GM12864 (cell line): ENCODE results near the gene NYAP1.

Experiments
- DNase-seq: peaks from one replicate; pipeline ENCODE4 v3.0.0-alpha.2; 2011; ENCODE audit warnings: low read depth
- H3K4me3 ChIP-seq: 2 replicates; pipeline ENCODE4 v1.5.1; 2011; ENCODE audit warnings: mild to moderate bottlenecking, low read depth, low read length, control low read depth
- TF ChIP-seq, protein P1 (sequence below): IDR thresholded peaks from 2 replicates; pipeline ENCODE4 v1.5.1; 2011; ENCODE audit warnings: low read depth, mild to moderate bottlenecking, moderate library complexity, low read length, control low read depth, inconsistent platforms; ENCODE audit errors: missing control alignments

The NYAP1 gene

DNA sequence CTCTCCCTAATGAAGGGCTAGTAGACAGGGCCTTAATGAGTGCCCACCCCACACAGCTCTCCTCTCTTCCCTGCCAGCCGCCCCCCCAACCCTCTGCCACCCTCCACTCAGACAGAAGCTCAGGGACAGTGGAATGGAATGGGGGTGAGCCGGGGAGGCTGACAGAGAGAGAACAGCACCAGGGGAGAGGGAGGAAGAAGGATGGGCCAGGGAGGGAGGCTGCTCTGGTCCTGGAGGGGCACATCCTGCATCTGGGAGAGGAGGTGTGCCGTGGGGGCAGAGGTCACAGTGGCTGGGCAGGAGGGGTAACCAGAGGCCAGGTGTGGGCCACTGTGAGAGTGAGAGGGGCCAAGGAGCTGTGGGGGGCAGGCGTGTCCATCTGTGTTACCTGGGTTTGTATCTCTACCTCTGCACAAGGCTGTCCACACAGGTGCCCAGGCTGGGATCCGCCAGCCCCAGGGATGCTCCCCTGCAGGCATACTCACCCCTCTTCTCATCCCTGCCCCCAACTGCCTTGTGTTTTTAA is 2.4 kb downstream of the NYAP1 start:
- TF ChIP-seq, protein P1, sequence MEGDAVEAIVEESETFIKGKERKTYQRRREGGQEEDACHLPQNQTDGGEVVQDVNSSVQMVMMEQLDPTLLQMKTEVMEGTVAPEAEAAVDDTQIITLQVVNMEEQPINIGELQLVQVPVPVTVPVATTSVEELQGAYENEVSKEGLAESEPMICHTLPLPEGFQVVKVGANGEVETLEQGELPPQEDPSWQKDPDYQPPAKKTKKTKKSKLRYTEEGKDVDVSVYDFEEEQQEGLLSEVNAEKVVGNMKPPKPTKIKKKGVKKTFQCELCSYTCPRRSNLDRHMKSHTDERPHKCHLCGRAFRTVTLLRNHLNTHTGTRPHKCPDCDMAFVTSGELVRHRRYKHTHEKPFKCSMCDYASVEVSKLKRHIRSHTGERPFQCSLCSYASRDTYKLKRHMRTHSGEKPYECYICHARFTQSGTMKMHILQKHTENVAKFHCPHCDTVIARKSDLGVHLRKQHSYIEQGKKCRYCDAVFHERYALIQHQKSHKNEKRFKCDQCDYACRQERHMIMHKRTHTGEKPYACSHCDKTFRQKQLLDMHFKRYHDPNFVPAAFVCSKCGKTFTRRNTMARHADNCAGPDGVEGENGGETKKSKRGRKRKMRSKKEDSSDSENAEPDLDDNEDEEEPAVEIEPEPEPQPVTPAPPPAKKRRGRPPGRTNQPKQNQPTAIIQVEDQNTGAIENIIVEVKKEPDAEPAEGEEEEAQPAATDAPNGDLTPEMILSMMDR, result no peak
- no peak overlapping the region for H3K4me3 ChIP-seq
- DNase-seq, result no peak

DNA sequence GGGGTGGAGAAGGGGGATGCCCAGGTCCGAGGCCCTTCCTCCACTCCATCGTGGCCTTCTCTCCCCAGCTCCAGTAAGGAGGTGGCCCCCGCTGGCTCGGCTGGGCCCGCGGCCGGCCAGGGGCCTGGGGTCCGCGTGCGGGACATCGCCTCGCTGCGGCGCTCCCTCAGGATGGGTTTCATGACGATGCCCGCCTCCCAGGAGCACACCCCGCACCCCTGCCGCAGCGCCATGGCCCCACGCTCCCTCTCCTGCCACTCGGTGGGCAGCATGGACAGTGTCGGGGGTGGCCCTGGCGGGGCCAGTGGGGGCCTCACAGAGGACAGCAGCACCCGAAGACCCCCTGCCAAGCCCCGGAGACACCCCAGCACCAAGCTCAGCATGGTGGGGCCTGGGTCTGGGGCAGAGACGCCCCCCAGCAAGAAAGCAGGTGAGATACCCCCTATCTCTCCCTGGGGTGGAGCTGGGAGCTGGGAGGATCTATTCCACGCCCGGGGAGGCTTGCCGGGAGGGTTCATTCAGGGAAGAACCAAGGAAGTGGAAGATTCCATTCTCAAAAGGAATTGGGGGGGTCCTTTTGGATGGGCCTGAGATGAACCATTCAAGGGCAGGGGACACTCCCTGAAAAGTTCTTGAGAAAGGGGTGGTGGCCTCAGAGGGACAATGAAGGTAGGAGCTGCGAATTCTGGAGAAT is 3.2 kb downstream of the NYAP1 start:
- H3K4me3 ChIP-seq, result no peak overlapping the region
- TF ChIP-seq, protein P1, result no peak
- no peak for DNase-seq

DNA sequence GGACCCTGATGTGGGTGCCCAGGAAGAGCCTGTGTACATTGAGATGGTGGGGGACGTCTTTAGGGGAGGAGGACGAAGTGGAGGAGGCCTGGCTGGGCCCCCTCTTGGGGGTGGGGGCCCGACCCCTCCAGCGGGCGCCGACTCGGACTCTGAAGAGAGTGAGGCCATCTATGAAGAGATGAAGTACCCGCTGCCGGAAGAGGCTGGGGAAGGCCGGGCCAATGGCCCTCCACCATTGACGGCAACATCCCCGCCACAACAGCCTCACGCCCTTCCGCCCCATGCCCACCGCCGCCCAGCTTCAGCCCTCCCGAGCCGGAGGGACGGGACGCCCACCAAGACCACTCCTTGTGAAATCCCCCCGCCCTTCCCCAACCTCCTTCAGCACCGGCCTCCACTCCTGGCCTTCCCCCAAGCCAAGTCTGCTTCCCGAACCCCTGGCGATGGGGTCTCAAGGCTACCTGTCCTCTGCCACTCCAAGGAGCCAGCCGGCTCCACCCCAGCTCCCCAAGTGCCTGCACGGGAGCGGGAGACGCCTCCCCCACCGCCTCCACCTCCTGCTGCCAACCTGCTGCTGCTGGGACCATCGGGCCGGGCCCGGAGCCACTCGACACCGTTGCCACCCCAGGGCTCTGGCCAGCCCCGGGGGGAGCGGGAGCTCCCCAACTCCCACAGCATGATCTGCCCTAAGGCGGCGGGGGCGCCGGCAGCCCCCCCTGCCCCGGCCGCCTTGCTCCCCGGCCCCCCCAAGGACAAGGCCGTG is 4.8 kb downstream of the NYAP1 start:
- TF ChIP-seq, protein P1, result no peak
- no peak for DNase-seq
- H3K4me3 ChIP-seq, result no peak overlapping the region

DNA sequence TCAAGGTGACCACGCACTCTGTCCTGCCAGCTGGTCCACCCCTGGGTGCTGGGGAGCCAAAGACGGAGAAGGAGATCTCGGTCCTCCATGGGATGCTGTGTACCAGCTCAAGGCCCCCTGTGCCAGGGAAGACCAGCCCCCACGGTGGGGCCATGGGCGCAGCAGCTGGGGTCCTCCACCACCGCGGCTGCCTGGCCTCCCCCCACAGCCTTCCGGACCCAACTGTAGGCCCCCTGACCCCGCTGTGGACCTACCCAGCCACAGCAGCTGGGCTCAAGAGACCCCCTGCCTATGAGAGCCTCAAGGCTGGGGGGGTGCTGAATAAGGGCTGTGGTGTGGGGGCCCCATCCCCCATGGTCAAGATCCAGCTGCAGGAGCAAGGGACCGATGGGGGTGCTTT is 5.4 kb downstream of the NYAP1 start:
- H3K4me3 ChIP-seq, result no peak overlapping the region
- TF ChIP-seq, protein P1, result no peak
- DNase-seq, result no peak

DNA sequence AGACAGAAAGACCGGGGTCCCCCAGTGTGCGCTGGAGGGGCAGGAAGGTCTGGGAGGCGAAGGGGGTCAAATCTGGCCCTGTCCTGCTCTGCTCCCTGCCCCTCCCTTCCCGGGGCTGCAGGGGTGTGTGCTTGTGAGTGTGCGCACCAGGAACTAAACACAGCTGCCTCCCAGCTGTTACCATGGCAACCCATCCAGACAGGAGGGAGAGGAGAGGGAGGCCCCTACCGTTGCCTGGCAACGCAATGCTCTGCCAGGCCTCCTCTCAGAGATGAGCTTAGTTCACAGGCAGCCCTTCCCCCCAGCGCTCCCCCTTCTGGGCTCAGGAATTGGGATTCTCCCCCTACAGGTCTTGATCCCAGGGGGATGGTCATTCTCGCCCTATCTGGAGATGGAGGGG is 6.1 kb downstream of the NYAP1 start:
- H3K4me3 ChIP-seq, result no peak overlapping the region
- peak; percentile 59 for DNase-seq
- TF ChIP-seq, protein P1, result no peak

DNA sequence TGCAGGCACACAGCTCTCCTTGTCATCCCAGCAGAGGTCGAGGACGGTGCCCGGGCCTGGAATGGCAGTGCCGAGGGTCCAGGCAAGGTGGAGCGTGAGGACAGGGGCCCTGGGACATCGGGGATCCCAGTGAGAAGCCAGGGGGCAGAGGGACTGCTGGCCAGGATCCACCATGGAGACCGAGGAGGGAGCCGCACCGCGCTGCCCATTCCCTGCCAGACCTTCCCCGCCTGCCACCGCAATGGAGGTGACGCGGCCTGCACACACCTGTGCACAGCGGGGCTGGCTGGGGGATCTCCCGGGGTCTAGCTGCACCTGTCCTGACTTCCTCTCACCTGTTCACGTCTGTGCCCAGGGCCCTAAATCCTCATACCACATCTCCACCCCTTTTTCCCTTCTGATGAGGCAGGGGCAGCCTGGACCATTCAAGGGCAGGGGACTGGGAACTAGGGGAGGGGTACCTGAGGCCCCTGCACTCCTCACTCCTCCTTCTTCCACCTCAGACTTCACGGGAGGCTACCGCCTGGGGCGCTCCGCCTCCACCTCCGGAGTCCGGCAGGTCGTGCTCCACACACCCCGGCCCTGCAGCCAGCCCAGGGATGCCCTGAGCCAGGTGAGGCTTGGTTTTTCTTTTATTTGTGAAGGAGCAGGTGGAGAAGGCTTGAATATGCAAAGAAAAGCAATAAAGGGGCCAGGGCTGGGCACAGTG is 6.9 kb downstream of the NYAP1 start:
- DNase-seq, result no peak
- TF ChIP-seq, protein P1, result no peak
- H3K4me3 ChIP-seq, result no peak overlapping the region
